Suprapubic skin (tissue), 4 donors: ENCODE results near the gene MTR. TPM values are rescaled to one million over a fixed set of nuclear protein-coding genes. Genes with fewer than 3 reads are reported as not detected.

Experiments used
- DNase-seq, 2 donors: peaks; one replicate each; pipeline ENCODE4 v3.0.0-alpha.2; 2019; ENCODE audit warnings: low spot score in 2 of 2
- H3K27ac ChIP-seq: fragments of 200-600 bp; sonication (generic); one replicate; pipeline ENCODE4 v1.5.1; 2019
- H3K27me3 ChIP-seq: fragments of 200-600 bp; sonication (generic); one replicate; pipeline ENCODE4 v1.5.1; 2019
- H3K36me3 ChIP-seq: fragments of 200-600 bp; sonication (generic); one replicate; pipeline ENCODE4 v1.5.1; 2019
- H3K4me1 ChIP-seq: fragments of 200-600 bp; sonication (generic); one replicate; pipeline ENCODE4 v1.5.1; 2019
- H3K4me3 ChIP-seq: fragments of 200-600 bp; sonication (generic); one replicate; pipeline ENCODE4 v1.5.1; 2019; ENCODE audit warnings: mild to moderate bottlenecking
- H3K9me3 ChIP-seq: fragments of 200-600 bp; sonication (generic); one replicate; pipeline ENCODE4 v1.5.1; 2019
- CTCF ChIP-seq, 2 donors: fragments of 200-600 bp in 1 of 2; fragments of 450-650 bp in 1 of 2; sonication (generic) in 1 of 2; IDR thresholded peaks; one replicate each; pipeline ENCODE4 v1.5.1; 2016 to 2019; ENCODE audit warnings: antibody characterized with exemption in 2 of 2, mild to moderate bottlenecking in 1 of 2, moderate library complexity in 1 of 2
- EP300 ChIP-seq: sonication (generic); formaldehyde crosslinking; IDR thresholded peaks from one replicate; pipeline ENCODE4 v1.6.1; 2017; ENCODE audit warnings: antibody characterized with exemption
- POLR2A ChIP-seq, 2 donors: fragments of 450-650 bp; IDR thresholded peaks; one replicate each; pipeline ENCODE4 v1.6.1; 2017; ENCODE audit warnings: antibody characterized with exemption in 2 of 2, mild to moderate bottlenecking in 2 of 2, moderate library complexity in 2 of 2
- POLR2AphosphoS5 ChIP-seq, 3 donors: sonication (generic); formaldehyde crosslinking; IDR thresholded peaks; one replicate each; pipeline ENCODE4 v1.6.1; 2017; ENCODE audit warnings: antibody characterized with exemption in 3 of 3
- WGBS: methylation state at CpG from one replicate; pipeline ENCODE4 v1.1.5; 2018; 5-methylcytosine and 5-hydroxymethylcytosine counted together
- total RNA-seq, 4 donors: library from RNA; depleted of rRNA; stranded (reverse); fragments of >200 nt; gene quantifications; one replicate each; pipeline ENCODE4 v1.1.0, GENCODE V29; 2016

Gene MTR
- total RNA-seq, result 10 to 100 TPM; 17.7 to 77.7 (median 27.3) TPM

- 0% methylated on average over 8 of the region's 67 CpGs for WGBS
- peak; percentile 99 for DNase-seq
- TF ChIP-seq EP300 (no peak), POLR2AphosphoS5 (IDR thresholded peaks at IDR 0.05) (peak in 2 of 3 donors; percentile 43 to 72), CTCF (IDR thresholded peaks at IDR 0.05) (no peak), POLR2A (IDR thresholded peaks at IDR 0.05) (peak in 1 of 2 donors; percentile 75)
Observed at GRCh38 chr1:236795035-236795756, at the start of gene MTR. MTR (plus strand) TSS chr1:236795292; CDS start chr1:236795704, 412 bp downstream.

GRCh38 chr1:236746785-236747184 is 48.3 kb upstream of the MTR start:
- Histone ChIP-seq H3K27me3 (no peaks in the 10 kb centered on the region), H3K9me3 (no peaks in the 10 kb centered on the region), H3K36me3 (no peaks in the 10 kb centered on the region), H3K27ac (no peak overlapping the region), H3K4me3 (no peak overlapping the region), H3K4me1 (no peaks in the 10 kb centered on the region)
- 85% methylated on average over 5 of the region's 5 CpGs for WGBS
- TF ChIP-seq CTCF (IDR thresholded peaks at IDR 0.05) (no peak), POLR2A (IDR thresholded peaks at IDR 0.05) (no peak), EP300 (no peak), POLR2AphosphoS5 (IDR thresholded peaks at IDR 0.05) (no peak)
- no peak for DNase-seq

More at GRCh38 chr1:236795035-236795756, at the start of gene MTR:
- Histone ChIP-seq H3K27ac (peak within 1 kb of the TSS; percentile 97), H3K4me3 (peak within 1 kb of the TSS; percentile 92), H3K4me1 (peaks cover 37% of the 10 kb centered on the region), H3K27me3 (no peaks in the 10 kb centered on the region), H3K36me3 (no peaks in the 10 kb centered on the region), H3K9me3 (no peaks in the 10 kb centered on the region)

- H3K9me3 ChIP-seq, result no peaks in the 10 kb centered on the region
- H3K4me1 ChIP-seq, result no peaks in the 10 kb centered on the region
- H3K27ac ChIP-seq, result no peak overlapping the region
- TF ChIP-seq EP300 (no peak), CTCF (IDR thresholded peaks at IDR 0.05) (no peak), POLR2A (IDR thresholded peaks at IDR 0.05) (no peak), POLR2AphosphoS5 (IDR thresholded peaks at IDR 0.05) (no peak)
- DNase-seq, result no peak
- H3K27me3 ChIP-seq, result no peaks in the 10 kb centered on the region
- no peak overlapping the region for H3K4me3 ChIP-seq
- 79% methylated on average over 6 of the region's 6 CpGs for WGBS
- no peaks in the 10 kb centered on the region for H3K36me3 ChIP-seq
Observed at GRCh38 chr1:236747311-236747985, 47.6 kb upstream of the MTR start.

GRCh38 chr1:236748268-236748870 is 46.7 kb upstream of the MTR start:
- Histone ChIP-seq H3K9me3 (no peaks in the 10 kb centered on the region), H3K36me3 (no peaks in the 10 kb centered on the region), H3K27ac (no peak overlapping the region), H3K4me1 (no peaks in the 10 kb centered on the region), H3K27me3 (no peaks in the 10 kb centered on the region), H3K4me3 (no peak overlapping the region)
- TF ChIP-seq CTCF (IDR thresholded peaks at IDR 0.05), result no peak
- no peak for TF ChIP-seq POLR2AphosphoS5 (IDR thresholded peaks at IDR 0.05)
- TF ChIP-seq POLR2A (IDR thresholded peaks at IDR 0.05), result no peak
- no peak for TF ChIP-seq EP300
- DNase-seq, result no peak
- 74% methylated on average over 5 of the region's 5 CpGs for WGBS

GRCh38 chr1:236750928-236751327 is 44.2 kb upstream of the MTR start:
- TF ChIP-seq EP300, result no peak
- no peak for TF ChIP-seq POLR2A (IDR thresholded peaks at IDR 0.05)
- TF ChIP-seq POLR2AphosphoS5 (IDR thresholded peaks at IDR 0.05), result no peak
- no peak for TF ChIP-seq CTCF (IDR thresholded peaks at IDR 0.05)
- 68% methylated on average over 3 of the region's 3 CpGs for WGBS

More at GRCh38 chr1:236750928-236751327, 44.2 kb upstream of the MTR start:
- Histone ChIP-seq H3K9me3 (no peaks in the 10 kb centered on the region), H3K4me3 (no peak overlapping the region), H3K4me1 (no peaks in the 10 kb centered on the region), H3K27ac (no peak overlapping the region), H3K36me3 (no peaks in the 10 kb centered on the region), H3K27me3 (no peaks in the 10 kb centered on the region)
- no peak for DNase-seq
